Effector memory CD8-positive, alpha-beta T cell (primary cell): ENCODE measurements around the gene VLDLR.
"Not testable (repeated sequence)": the region's sequence is repeated elsewhere in the genome, so short reads cannot be mapped to it uniquely, and the experiment has no call there.

Experiments used
- ATAC-seq: fragments of 150-1000 bp; cut with Tn5 transposase; replicated peaks from 2 replicates; pipeline ENCODE4 v1.10.0; 2021; ENCODE audit warnings: mild to moderate bottlenecking, moderate library complexity
- DNase-seq, 3 experiments: peaks; one replicate each; pipeline ENCODE4 v3.0.0; 2021
- H3K27ac Mint-ChIP-seq, 2 donors: one replicate each; pipeline ENCODE4 v1.8.0; 2022; ENCODE audit warnings: mild to moderate bottlenecking in 2 of 2, mixed read lengths in 2 of 2, moderate library complexity in 2 of 2
- H3K27me3 Mint-ChIP-seq, 2 donors: one replicate each; pipeline ENCODE4 v1.8.0; 2022; ENCODE audit warnings: mixed read lengths in 2 of 2
- H3K36me3 Mint-ChIP-seq: one replicate; pipeline ENCODE4 v1.8.0; 2022; ENCODE audit warnings: mild to moderate bottlenecking, moderate library complexity, mixed read lengths; ENCODE audit not compliant: insufficient read depth
- H3K4me1 Mint-ChIP-seq, 2 donors: one replicate each; pipeline ENCODE4 v1.8.0; 2022; ENCODE audit warnings: low read depth in 2 of 2, mixed read lengths in 2 of 2
- H3K4me3 Mint-ChIP-seq, 2 donors: one replicate each; pipeline ENCODE4 v1.8.0; 2022; ENCODE audit warnings: mild to moderate bottlenecking in 2 of 2, mixed read lengths in 2 of 2, moderate library complexity in 2 of 2
- H3K9me3 Mint-ChIP-seq, 2 donors: one replicate each; pipeline ENCODE4 v1.8.0; 2022; ENCODE audit warnings: mixed read lengths in 2 of 2

Gene VLDLR

GRCh38 chr9:2681981-2682380, 60.4 kb downstream of the VLDLR start:
- DNase-seq = no peak

GRCh38 chr9:2686911-2687310, 65.3 kb downstream of the VLDLR start:
- Mint-ChIP-seq H3K27me3 (no peaks in the 10 kb centered on the region), H3K36me3 (no peaks in the 10 kb centered on the region), H3K4me3 (no peak overlapping the region), H3K27ac (no peak overlapping the region), H3K4me1 (no peaks in the 10 kb centered on the region), H3K9me3 (no peaks in the 10 kb centered on the region)
- no peak for ATAC-seq
- no peak for DNase-seq

More at GRCh38 chr9:2681981-2682380, 60.4 kb downstream of the VLDLR start:
- no peak for ATAC-seq
- H3K9me3 Mint-ChIP-seq = no peaks in the 10 kb centered on the region
- no peaks in the 10 kb centered on the region for H3K36me3 Mint-ChIP-seq
- H3K4me1 Mint-ChIP-seq = peaks cover 0 to 6% of the 10 kb centered on the region in 2 donors
- no peaks in the 10 kb centered on the region for H3K27me3 Mint-ChIP-seq
- no peak overlapping the region for H3K27ac Mint-ChIP-seq
- H3K4me3 Mint-ChIP-seq = no peak overlapping the region

GRCh38 chr9:2688636-2689035, 67.0 kb downstream of the VLDLR start:
- Mint-ChIP-seq H3K4me3 (no peak overlapping the region), H3K27ac (no peak overlapping the region), H3K9me3 (no peaks in the 10 kb centered on the region), H3K36me3 (no peaks in the 10 kb centered on the region), H3K4me1 (no peaks in the 10 kb centered on the region), H3K27me3 (no peaks in the 10 kb centered on the region)
- no peak for ATAC-seq
- DNase-seq = no peak

- no peaks in the 10 kb centered on the region for H3K27me3 Mint-ChIP-seq
Observed at GRCh38 chr9:2691212-2691611, 69.6 kb downstream of the VLDLR start.

GRCh38 chr9:2691626-2692025, 70.0 kb downstream of the VLDLR start:
- Mint-ChIP-seq H3K27me3 (no peaks in the 10 kb centered on the region), H3K9me3 (no peaks in the 10 kb centered on the region), H3K36me3 (no peaks in the 10 kb centered on the region), H3K4me3 (no peak overlapping the region), H3K4me1 (no peaks in the 10 kb centered on the region), H3K27ac (no peak overlapping the region)
- ATAC-seq (no peak), DNase-seq (no peak)

More at GRCh38 chr9:2691212-2691611, 69.6 kb downstream of the VLDLR start:
- H3K9me3 Mint-ChIP-seq = no peaks in the 10 kb centered on the region
- H3K36me3 Mint-ChIP-seq = no peaks in the 10 kb centered on the region
- no peak overlapping the region for H3K4me3 Mint-ChIP-seq
- H3K4me1 Mint-ChIP-seq = no peaks in the 10 kb centered on the region
- DNase-seq (no peak), ATAC-seq (no peak)
- H3K27ac Mint-ChIP-seq = no peak overlapping the region

- Mint-ChIP-seq H3K36me3 (no peaks in the 10 kb centered on the region), H3K27ac (no peak overlapping the region), H3K9me3 (no peaks in the 10 kb centered on the region), H3K27me3 (no peaks in the 10 kb centered on the region), H3K4me1 (no peaks in the 10 kb centered on the region), H3K4me3 (no peak overlapping the region)
- no peak for DNase-seq
- ATAC-seq = no peak
Observed at GRCh38 chr9:2693056-2693455, 71.5 kb downstream of the VLDLR start.

- DNase-seq (no peak), ATAC-seq (no peak)
- H3K4me3 Mint-ChIP-seq = no peak overlapping the region
- no peaks in the 10 kb centered on the region for H3K4me1 Mint-ChIP-seq
- H3K36me3 Mint-ChIP-seq = no peaks in the 10 kb centered on the region
- H3K27me3 Mint-ChIP-seq = no peaks in the 10 kb centered on the region
- no peak overlapping the region for H3K27ac Mint-ChIP-seq
- no peaks in the 10 kb centered on the region for H3K9me3 Mint-ChIP-seq
Observed at GRCh38 chr9:2697492-2697891, 75.9 kb downstream of the VLDLR start.

- Mint-ChIP-seq H3K9me3 (no peaks in the 10 kb centered on the region), H3K36me3 (no peaks in the 10 kb centered on the region), H3K4me3 (no peak overlapping the region), H3K27me3 (no peaks in the 10 kb centered on the region), H3K27ac (no peak overlapping the region), H3K4me1 (no peaks in the 10 kb centered on the region)
- no peak for DNase-seq
- ATAC-seq = no peak
Observed at GRCh38 chr9:2700398-2700797, 78.8 kb downstream of the VLDLR start.

GRCh38 chr9:2700909-2701550, 79.4 kb downstream of the VLDLR start:
- no peak for DNase-seq
- no peak overlapping the region for H3K27ac Mint-ChIP-seq
- H3K9me3 Mint-ChIP-seq = no peaks in the 10 kb centered on the region
- no peak overlapping the region for H3K4me3 Mint-ChIP-seq
- no peak for ATAC-seq
- H3K4me1 Mint-ChIP-seq = no peaks in the 10 kb centered on the region
- no peaks in the 10 kb centered on the region for H3K36me3 Mint-ChIP-seq
- H3K27me3 Mint-ChIP-seq = no peaks in the 10 kb centered on the region

- Mint-ChIP-seq H3K36me3 (no peaks in the 10 kb centered on the region), H3K4me3 (no peak overlapping the region), H3K4me1 (no peaks in the 10 kb centered on the region), H3K9me3 (no peaks in the 10 kb centered on the region), H3K27me3 (no peaks in the 10 kb centered on the region), H3K27ac (no peak overlapping the region)
- no peak for ATAC-seq
- DNase-seq = no peak
Observed at GRCh38 chr9:2704504-2704903, 82.9 kb downstream of the VLDLR start.

GRCh38 chr9:2707256-2707655, 85.7 kb downstream of the VLDLR start:
- not testable (repeated sequence) for H3K27ac Mint-ChIP-seq, H3K36me3 Mint-ChIP-seq, H3K4me1 Mint-ChIP-seq, ATAC-seq, H3K27me3 Mint-ChIP-seq, H3K4me3 Mint-ChIP-seq, DNase-seq, H3K9me3 Mint-ChIP-seq
